Activated naive CD4-positive, alpha-beta T cell treated with anti-CD3 and anti-CD28 coated beads, Interleukin-2, amount 50 U/mL, for 24 hours (primary cell): ENCODE results near the gene SPEF1.
"Not testable (repeated sequence)": the region's sequence is repeated elsewhere in the genome, so short reads cannot be mapped to it uniquely, and the experiment has no call there.

Source experiments
- H3K27ac Mint-ChIP-seq: one replicate; pipeline ENCODE4 v1.8.0; 2021; ENCODE audit warnings: mild to moderate bottlenecking, mixed read lengths
- H3K27me3 Mint-ChIP-seq: one replicate; pipeline ENCODE4 v1.8.0; 2021; ENCODE audit warnings: mixed read lengths
- H3K36me3 Mint-ChIP-seq: one replicate; pipeline ENCODE4 v1.8.0; 2021; ENCODE audit warnings: mixed read lengths
- H3K4me1 Mint-ChIP-seq: one replicate; pipeline ENCODE4 v1.8.0; 2021; ENCODE audit warnings: mixed read lengths
- H3K4me3 Mint-ChIP-seq: one replicate; pipeline ENCODE4 v1.8.0; 2021; ENCODE audit warnings: mild to moderate bottlenecking, mixed read lengths
- H3K9me3 Mint-ChIP-seq: one replicate; pipeline ENCODE4 v1.8.0; 2021; ENCODE audit warnings: mixed read lengths

SPEF1 gene

GRCh38 chr20:3798908-3799248 lies 17.6 kb upstream of the SPEF1 start:
- Mint-ChIP-seq H3K4me3 (peak overlapping the region; percentile 90), H3K9me3 (no peaks in the 10 kb centered on the region), H3K36me3 (peaks cover 13% of the 10 kb centered on the region), H3K27ac (peak overlapping the region; percentile 88), H3K27me3 (no peaks in the 10 kb centered on the region), H3K4me1 (peaks cover 73% of the 10 kb centered on the region)

GRCh38 chr20:3798373-3798768 lies 17.1 kb upstream of the SPEF1 start:
- Mint-ChIP-seq H3K4me3 (peak overlapping the region; percentile 90), H3K36me3 (peaks cover 8% of the 10 kb centered on the region), H3K9me3 (no peaks in the 10 kb centered on the region)

GRCh38 chr20:3797592-3798372 lies 16.5 kb upstream of the SPEF1 start:
- Mint-ChIP-seq H3K27me3 (no peaks in the 10 kb centered on the region), H3K36me3 (peaks cover 4% of the 10 kb centered on the region)

More at GRCh38 chr20:3798373-3798768, 17.1 kb upstream of the SPEF1 start:
- Mint-ChIP-seq H3K4me1 (peaks cover 68% of the 10 kb centered on the region), H3K27me3 (no peaks in the 10 kb centered on the region), H3K27ac (peak overlapping the region; percentile 97)

GRCh38 chr20:3797226-3797545 lies 15.9 kb upstream of the SPEF1 start:
- Mint-ChIP-seq H3K9me3 (no peaks in the 10 kb centered on the region), H3K4me3 (peak overlapping the region; percentile 90), H3K4me1 (peaks cover 58% of the 10 kb centered on the region), H3K27me3 (no peaks in the 10 kb centered on the region), H3K36me3 (peaks cover 2% of the 10 kb centered on the region), H3K27ac (peak overlapping the region; percentile 97)

More at GRCh38 chr20:3797592-3798372, 16.5 kb upstream of the SPEF1 start:
- Mint-ChIP-seq H3K9me3 (no peaks in the 10 kb centered on the region), H3K4me3 (peak overlapping the region; percentile 90), H3K27ac (peak overlapping the region; percentile 97), H3K4me1 (peaks cover 64% of the 10 kb centered on the region)

GRCh38 chr20:3796477-3797225 lies 15.4 kb upstream of the SPEF1 start:
- Mint-ChIP-seq H3K9me3 (no peaks in the 10 kb centered on the region), H3K4me1 (peaks cover 54% of the 10 kb centered on the region), H3K27ac (no peak overlapping the region), H3K36me3 (peaks cover 2% of the 10 kb centered on the region), H3K27me3 (no peaks in the 10 kb centered on the region), H3K4me3 (peak overlapping the region; percentile 90)

- H3K4me3 Mint-ChIP-seq = peak within 1 kb of the TSS; percentile 90
- H3K4me1 Mint-ChIP-seq = peaks cover 47% of the 10 kb centered on the region
- H3K36me3 Mint-ChIP-seq = peaks cover 2% of the 10 kb centered on the region
- H3K27me3 Mint-ChIP-seq = no peaks in the 10 kb centered on the region
- no peaks in the 10 kb centered on the region for H3K9me3 Mint-ChIP-seq
- H3K27ac Mint-ChIP-seq = peak within 1 kb of the TSS; percentile 91
Measured at GRCh38 chr20:3795511-3796468, 14.5 kb upstream of the SPEF1 start, which contains the start of gene CDC25B. Gene CDC25B (plus strand): TSS chr20:3796310. CDS start chr20:3796532, 222 bp downstream.

GRCh38 chr20:3794701-3795420 lies 13.6 kb upstream of the SPEF1 start:
- H3K27ac Mint-ChIP-seq = peak overlapping the region; percentile 91
- H3K27me3 Mint-ChIP-seq = no peaks in the 10 kb centered on the region
- H3K4me3 Mint-ChIP-seq = peak overlapping the region; percentile 90
- H3K36me3 Mint-ChIP-seq = peaks cover 2% of the 10 kb centered on the region
- no peaks in the 10 kb centered on the region for H3K9me3 Mint-ChIP-seq
- peaks cover 39% of the 10 kb centered on the region for H3K4me1 Mint-ChIP-seq

GRCh38 chr20:3794168-3794567 lies 12.9 kb upstream of the SPEF1 start:
- peaks cover 33% of the 10 kb centered on the region for H3K4me1 Mint-ChIP-seq
- H3K27ac Mint-ChIP-seq, H3K36me3 Mint-ChIP-seq, H3K4me3 Mint-ChIP-seq, H3K27me3 Mint-ChIP-seq, H3K9me3 Mint-ChIP-seq: not testable (repeated sequence)

- H3K27ac Mint-ChIP-seq = peak overlapping the region; percentile 77
- not testable (repeated sequence) for H3K9me3 Mint-ChIP-seq, H3K4me3 Mint-ChIP-seq, H3K27me3 Mint-ChIP-seq, H3K36me3 Mint-ChIP-seq
- H3K4me1 Mint-ChIP-seq = peaks cover 29% of the 10 kb centered on the region
Measured at GRCh38 chr20:3789201-3789600, 8.0 kb upstream of the SPEF1 start.

- Mint-ChIP-seq H3K4me3 (peak overlapping the region; percentile 64), H3K9me3 (no peaks in the 10 kb centered on the region), H3K36me3 (peaks cover 2% of the 10 kb centered on the region), H3K27ac (peak overlapping the region; percentile 87), H3K4me1 (peaks cover 29% of the 10 kb centered on the region), H3K27me3 (no peaks in the 10 kb centered on the region)
Measured at GRCh38 chr20:3788685-3789155, 7.5 kb upstream of the SPEF1 start.

- peaks cover 4% of the 10 kb centered on the region for H3K36me3 Mint-ChIP-seq
- H3K4me1 Mint-ChIP-seq = peaks cover 34% of the 10 kb centered on the region
- H3K9me3 Mint-ChIP-seq = no peaks in the 10 kb centered on the region
- no peaks in the 10 kb centered on the region for H3K27me3 Mint-ChIP-seq
- H3K27ac Mint-ChIP-seq = no peak overlapping the region
- peak overlapping the region; percentile 75 for H3K4me3 Mint-ChIP-seq
Measured at GRCh38 chr20:3787324-3788014, 6.2 kb upstream of the SPEF1 start.

GRCh38 chr20:3786665-3787323 lies 5.5 kb upstream of the SPEF1 start, which contains the start of gene CENPB:
Gene CENPB (minus strand): TSS chr20:3786740. CDS start chr20:3786483, 257 bp downstream.
- H3K27me3 Mint-ChIP-seq = no peaks in the 10 kb centered on the region
- no peaks in the 10 kb centered on the region for H3K9me3 Mint-ChIP-seq
- peak within 1 kb of the TSS; percentile 59 for H3K27ac Mint-ChIP-seq
- H3K4me3 Mint-ChIP-seq = peak within 1 kb of the TSS; percentile 85
- H3K4me1 Mint-ChIP-seq = peaks cover 37% of the 10 kb centered on the region
- peaks cover 4% of the 10 kb centered on the region for H3K36me3 Mint-ChIP-seq

GRCh38 chr20:3786126-3786484 lies 4.9 kb upstream of the SPEF1 start:
- H3K27me3 Mint-ChIP-seq = no peaks in the 10 kb centered on the region
- peaks cover 44% of the 10 kb centered on the region for H3K4me1 Mint-ChIP-seq
- H3K4me3 Mint-ChIP-seq = peak overlapping the region; percentile 85
- peaks cover 4% of the 10 kb centered on the region for H3K36me3 Mint-ChIP-seq
- no peaks in the 10 kb centered on the region for H3K9me3 Mint-ChIP-seq
- peak overlapping the region; percentile 59 for H3K27ac Mint-ChIP-seq
